HG02885 (cell line): Measurements from ENCODE around the gene ARHGAP8.

ENCODE experiments used
- ATAC-seq: cut with Tn5 transposase; IDR thresholded peaks from one replicate; pipeline ENCODE4 v1.9.1; 2021; ENCODE audit warnings: mild to moderate bottlenecking; ENCODE audit not compliant: unreplicated experiment, poor library complexity

ARHGAP8 gene

GRCh38 chr22:44880610-44881290 is 128.4 kb downstream of the ARHGAP8 start:
- ATAC-seq: no peak

- ATAC-seq: no peak
Measured at GRCh38 chr22:44881624-44882023, 129.2 kb downstream of the ARHGAP8 start.

GRCh38 chr22:44882226-44882905 is 130.0 kb downstream of the ARHGAP8 start:
- ATAC-seq: no peak

- no peak for ATAC-seq
Measured at GRCh38 chr22:44883011-44883421, 130.6 kb downstream of the ARHGAP8 start.

- no peak for ATAC-seq
Measured at GRCh38 chr22:44884562-44884961, 132.2 kb downstream of the ARHGAP8 start.

- no peak for ATAC-seq
Measured at GRCh38 chr22:44884968-44885805, 132.8 kb downstream of the ARHGAP8 start.

GRCh38 chr22:44885806-44886360 is 133.5 kb downstream of the ARHGAP8 start:
- no peak for ATAC-seq

- ATAC-seq: no peak
Measured at GRCh38 chr22:44887941-44888366, 135.6 kb downstream of the ARHGAP8 start.

GRCh38 chr22:44888491-44889254 is 136.3 kb downstream of the ARHGAP8 start:
- no peak for ATAC-seq

- ATAC-seq: no peak
Measured at GRCh38 chr22:44889255-44889878, 137.0 kb downstream of the ARHGAP8 start.

- ATAC-seq: no peak
Measured at GRCh38 chr22:44890416-44891292, 138.3 kb downstream of the ARHGAP8 start.

- no peak for ATAC-seq
Measured at GRCh38 chr22:44891293-44891747, 138.9 kb downstream of the ARHGAP8 start.

GRCh38 chr22:44891791-44892190 is 139.4 kb downstream of the ARHGAP8 start:
- no peak for ATAC-seq

- ATAC-seq: no peak
Measured at GRCh38 chr22:44892243-44892642, 139.9 kb downstream of the ARHGAP8 start.

GRCh38 chr22:44892803-44893730 is 140.7 kb downstream of the ARHGAP8 start:
- no peak for ATAC-seq

GRCh38 chr22:44893731-44894080 is 141.3 kb downstream of the ARHGAP8 start:
- no peak for ATAC-seq

- no peak for ATAC-seq
Measured at GRCh38 chr22:44894321-44894720, 141.9 kb downstream of the ARHGAP8 start.

- no peak for ATAC-seq
Measured at GRCh38 chr22:44894782-44895181, 142.4 kb downstream of the ARHGAP8 start.
